Endothelial cell of umbilical vein (primary cell): ENCODE data around the gene PRAMEF1. TPM values are rescaled to one million over a fixed set of nuclear protein-coding genes. Genes with fewer than 3 reads are reported as not detected.

Experiments
- BruUV-seq: library from RNA; stranded (reverse); fragments of 400-500 nt; replicated peaks from 2 replicates; lab custom pipeline; 2021; lab: Mats Ljungman, UMichigan
- CTCF ChIA-PET: fragments of 300-600, 350-600 bp; sonication (Branson Sonifier 250); formaldehyde crosslinking; loops from one replicate; lab custom pipeline; 2021; ENCODE audit warnings: antibody characterized with exemption, inconsistent platforms; lab: Charles Lee
- POLR2A ChIA-PET: fragments of 300-600, 350-600 bp; sonication (Branson Sonifier 250); formaldehyde crosslinking; loops from one replicate; lab custom pipeline; 2021; ENCODE audit warnings: antibody characterized with exemption, inconsistent platforms; lab: Charles Lee
- DNase-seq: peaks from one replicate; pipeline ENCODE4 v3.0.0-alpha.2; 2011; ENCODE audit warnings: low read depth, low spot score
- FAIRE-seq: peaks from 2 replicates; lab custom pipeline; 2011; peaks lifted over from hg19 to GRCh38; lab: Jason Lieb, UNC
- H2AFZ ChIP-seq: 2 replicates; pipeline ENCODE4 v1.6.0; 2012; ENCODE audit warnings: low read depth, low read length, control low read depth, inconsistent platforms
- H3K27ac ChIP-seq: 2 replicates; pipeline ENCODE4 v1.5.1; 2011; ENCODE audit warnings: low read depth, mild to moderate bottlenecking, control low read depth, low read length, moderate library complexity; ENCODE audit not compliant: insufficient read depth
- H3K27me3 ChIP-seq, 2 experiments: 2 replicates each; pipeline versions ENCODE4 v1.6.0 to v1.6.1; 2011; ENCODE audit warnings: low read length in 2 of 2, mixed read lengths in 1 of 2; ENCODE audit not compliant: control insufficient read depth in 2 of 2, insufficient read depth in 2 of 2
- H3K36me3 ChIP-seq, 2 experiments: 2 replicates in 1 of 2; 3 replicates in 1 of 2; pipeline ENCODE4 v1.5.1; 2011; ENCODE audit warnings: low read length in 2 of 2, mild to moderate bottlenecking in 1 of 2, moderate library complexity in 1 of 2; ENCODE audit not compliant: control insufficient read depth in 2 of 2, insufficient read depth in 2 of 2; ENCODE audit errors: extremely low read depth in 1 of 2
- H3K4me1 ChIP-seq: 3 replicates; pipeline ENCODE4 v1.5.1; 2011; ENCODE audit warnings: mild to moderate bottlenecking, low read length; ENCODE audit not compliant: control insufficient read depth, insufficient read depth; ENCODE audit errors: extremely low read depth
- H3K4me2 ChIP-seq: 2 replicates; pipeline ENCODE4 v1.6.1; 2011; ENCODE audit warnings: low read length, control low read depth, mixed read lengths; ENCODE audit not compliant: insufficient read depth
- H3K4me3 ChIP-seq, 3 experiments: fragments of 200-600 bp in 1 of 3; sonication (generic), shearing (Covaris generic) in 1 of 3; replicated peaks in 1 of 3; 2 replicates each; pipeline ENCODE4 v1.5.1; 2011 to 2016; ENCODE audit warnings: control low read depth in 3 of 3, low read length in 3 of 3, mild to moderate bottlenecking in 2 of 3, inconsistent platforms in 1 of 3, low read depth in 1 of 3, moderate library complexity in 1 of 3; ENCODE audit not compliant: insufficient read depth in 1 of 3
- H3K79me2 ChIP-seq: 2 replicates; pipeline ENCODE4 v1.6.0; 2012; ENCODE audit warnings: low read length, inconsistent platforms; ENCODE audit not compliant: control insufficient read depth, insufficient read depth
- H3K9ac ChIP-seq: replicated peaks from 2 replicates; pipeline ENCODE3; 2011; ENCODE audit warnings: low read length, control low read depth; ENCODE audit not compliant: insufficient read depth; ENCODE audit errors: extremely low read depth
- H3K9me1 ChIP-seq: replicated peaks from 3 replicates; pipeline ENCODE4 v1.6.0; 2011; ENCODE audit warnings: mild to moderate bottlenecking, low read length; ENCODE audit not compliant: control insufficient read depth, insufficient read depth; ENCODE audit errors: extremely low read depth
- H3K9me3 ChIP-seq: replicated peaks from 2 replicates; pipeline ENCODE4 v1.5.1; 2012; ENCODE audit warnings: low read length, inconsistent platforms; ENCODE audit not compliant: control insufficient read depth, insufficient read depth
- H4K20me1 ChIP-seq: replicated peaks from 2 replicates; pipeline ENCODE3; 2011; ENCODE audit warnings: mild to moderate bottlenecking, low read length; ENCODE audit not compliant: control insufficient read depth, insufficient read depth; ENCODE audit errors: extremely low read depth
- EZH2 ChIP-seq: IDR thresholded peaks from 2 replicates; pipeline ENCODE4 v1.6.1; 2012; ENCODE audit warnings: borderline replicate concordance, low read depth, mild to moderate bottlenecking, moderate library complexity, low read length, inconsistent platforms; ENCODE audit not compliant: severe bottlenecking
- FOS ChIP-seq: IDR thresholded peaks from 2 replicates; pipeline ENCODE4 v1.6.1; 2011; ENCODE audit warnings: mild to moderate bottlenecking, low read length, moderate library complexity, borderline replicate concordance; ENCODE audit not compliant: insufficient read depth
- GATA2 ChIP-seq: IDR thresholded peaks from 2 replicates; pipeline ENCODE4 v1.7.0; 2011; ENCODE audit warnings: low read depth, mild to moderate bottlenecking, moderate library complexity, mixed read lengths, low read length; ENCODE audit not compliant: insufficient read length, insufficient read depth
- JUN ChIP-seq: IDR thresholded peaks from 2 replicates; pipeline ENCODE4 v1.6.1; 2011; ENCODE audit warnings: borderline replicate concordance, low read depth; ENCODE audit not compliant: insufficient read length, insufficient read depth
- MYC ChIP-seq: IDR thresholded peaks from one replicate; pipeline ENCODE4 v1.6.1; 2011; ENCODE audit warnings: mild to moderate bottlenecking, low read depth, low read length
- POLR2A ChIP-seq: IDR thresholded peaks from 2 replicates; pipeline ENCODE4 v1.6.1; 2012; ENCODE audit warnings: low read depth, mild to moderate bottlenecking, control low read depth, low read length
- POLR2AphosphoS5 ChIP-seq: IDR thresholded peaks from 2 replicates; pipeline ENCODE4 v1.6.1; 2012; ENCODE audit warnings: low read depth, mild to moderate bottlenecking, control low read depth, low read length, moderate library complexity; ENCODE audit not compliant: insufficient read depth
- dilution Hi-C: fragments of 300-500 bp; cut with MboI; formaldehyde crosslinking; loops from one replicate; pipeline ENCODE4 v1.15.0; 2019; ENCODE audit warnings: low sequenced_read_pairs; ENCODE audit not compliant: extremely low pct_ligation_motif_present
- intact Hi-C: fragments of 100-400 bp; cut with micrococcal nuclease; formaldehyde crosslinking; loops from one replicate; pipeline ENCODE4 v1.10.0; 2022
- polyA plus RNA-seq, 4 experiments: library from polyadenylated mRNA; depleted of rRNA in 3 of 4; stranded (reverse) in 3 of 4; unstranded in 1 of 4; fragments of >200 nt; gene quantifications; 2 replicates each; pipeline versions ENCODE4 v1.2.1 to v1.2.3, GENCODE V29; 2011 to 2012; ENCODE audit warnings: missing spikeins in 1 of 4
- total RNA-seq: library from RNA; stranded (reverse); gene quantifications from 2 replicates; pipeline ENCODE4 v1.2.3, GENCODE V29; 2021
- TF ChIP-seq, protein P1 (sequence below), 2 donors: IDR thresholded peaks; 1 replicate in 1 of 2; 2 replicates in 1 of 2; pipeline ENCODE4 v1.5.1; 2011; ENCODE audit warnings: low read length in 2 of 2, mild to moderate bottlenecking in 2 of 2, moderate library complexity in 2 of 2, control low read depth in 1 of 2, inconsistent platforms in 1 of 2, low read depth in 1 of 2; ENCODE audit not compliant: insufficient read depth in 1 of 2; ENCODE audit errors: extremely low read depth in 1 of 2
- TF ChIP-seq, protein P2 (sequence below): IDR thresholded peaks from 2 replicates; pipeline ENCODE4 v1.6.1; 2011; ENCODE audit not compliant: insufficient read depth, insufficient read length

Gene PRAMEF1
- total and polyA plus RNA-seq, 2 donors (not counting 3 experiments of a cell fraction or from before 2014, with no cell fraction given) = not detected

DNA sequence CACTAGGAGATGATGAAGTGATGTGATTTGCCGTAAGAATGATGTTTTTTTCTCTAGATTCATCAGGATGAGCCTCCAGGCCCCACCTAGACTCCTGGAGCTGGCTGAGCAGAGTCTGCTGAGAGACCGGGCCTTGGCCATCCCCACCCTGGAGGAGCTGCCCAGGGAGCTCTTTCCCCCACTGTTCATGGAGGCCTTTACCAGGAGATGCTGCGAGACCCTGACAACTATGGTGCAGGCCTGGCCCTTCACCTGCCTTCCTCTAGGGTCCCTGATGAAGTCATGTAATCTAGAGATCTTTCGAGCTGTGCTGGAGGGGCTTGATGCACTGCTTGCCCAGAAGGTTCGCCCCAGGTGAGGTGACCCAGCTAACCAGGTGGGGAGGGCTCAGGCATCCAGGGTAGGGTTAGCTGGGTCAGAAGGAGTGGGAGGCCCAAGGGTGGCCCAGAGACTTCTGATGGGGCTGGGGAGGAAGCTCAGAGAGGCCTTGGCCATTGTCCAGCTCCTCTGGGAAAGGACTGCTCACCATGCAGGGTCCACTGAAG is 16.3 kb upstream of the PRAMEF1 start:
- no peak for FAIRE-seq

DNA sequence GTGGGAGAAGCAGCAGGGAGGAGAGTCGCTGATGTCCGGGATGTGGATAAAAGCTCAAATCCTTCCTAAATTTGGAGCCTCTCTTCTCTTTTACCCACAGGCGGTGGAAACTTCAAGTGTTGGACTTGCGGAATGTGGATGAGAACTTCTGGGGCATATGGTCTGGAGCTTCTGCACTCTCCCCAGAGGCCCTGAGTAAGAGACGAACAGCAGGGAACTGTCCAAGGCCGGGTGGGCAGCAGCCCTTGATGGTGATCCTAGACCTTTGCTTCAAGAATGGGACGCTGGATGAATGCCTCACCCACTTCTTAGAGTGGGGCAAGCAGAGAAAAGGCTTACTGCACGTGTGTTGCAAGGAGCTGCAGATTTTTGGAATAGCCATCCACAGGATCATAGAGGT is 15.8 kb upstream of the PRAMEF1 start:
- H3K79me2 ChIP-seq = no peaks in the 10 kb centered on the region
- BruUV-seq = no TSS peak
- no peaks in the 10 kb centered on the region for H3K36me3 ChIP-seq
- dilution Hi-C loops = no loop called here
- TF ChIP-seq MYC = no peak
- no peak for TF ChIP-seq POLR2A
- TF ChIP-seq EZH2 = no peak
- no peak for TF ChIP-seq JUN
- TF ChIP-seq POLR2AphosphoS5 = no peak
- TF ChIP-seq, protein P1, sequence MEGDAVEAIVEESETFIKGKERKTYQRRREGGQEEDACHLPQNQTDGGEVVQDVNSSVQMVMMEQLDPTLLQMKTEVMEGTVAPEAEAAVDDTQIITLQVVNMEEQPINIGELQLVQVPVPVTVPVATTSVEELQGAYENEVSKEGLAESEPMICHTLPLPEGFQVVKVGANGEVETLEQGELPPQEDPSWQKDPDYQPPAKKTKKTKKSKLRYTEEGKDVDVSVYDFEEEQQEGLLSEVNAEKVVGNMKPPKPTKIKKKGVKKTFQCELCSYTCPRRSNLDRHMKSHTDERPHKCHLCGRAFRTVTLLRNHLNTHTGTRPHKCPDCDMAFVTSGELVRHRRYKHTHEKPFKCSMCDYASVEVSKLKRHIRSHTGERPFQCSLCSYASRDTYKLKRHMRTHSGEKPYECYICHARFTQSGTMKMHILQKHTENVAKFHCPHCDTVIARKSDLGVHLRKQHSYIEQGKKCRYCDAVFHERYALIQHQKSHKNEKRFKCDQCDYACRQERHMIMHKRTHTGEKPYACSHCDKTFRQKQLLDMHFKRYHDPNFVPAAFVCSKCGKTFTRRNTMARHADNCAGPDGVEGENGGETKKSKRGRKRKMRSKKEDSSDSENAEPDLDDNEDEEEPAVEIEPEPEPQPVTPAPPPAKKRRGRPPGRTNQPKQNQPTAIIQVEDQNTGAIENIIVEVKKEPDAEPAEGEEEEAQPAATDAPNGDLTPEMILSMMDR (IDR thresholded peaks at IDR 0.05; ENCODE audit: extremely low read depth in 1 of 2, insufficient read depth in 1 of 2, low read depth in 1 of 2, low read length in 2 of 2) = no peak
- no peak for TF ChIP-seq FOS
- no peak for TF ChIP-seq GATA2
- TF ChIP-seq, protein P2, sequence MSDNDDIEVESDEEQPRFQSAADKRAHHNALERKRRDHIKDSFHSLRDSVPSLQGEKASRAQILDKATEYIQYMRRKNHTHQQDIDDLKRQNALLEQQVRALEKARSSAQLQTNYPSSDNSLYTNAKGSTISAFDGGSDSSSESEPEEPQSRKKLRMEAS = no peak
- no peaks in the 10 kb centered on the region for H3K27me3 ChIP-seq
- H3K9ac ChIP-seq = no peak overlapping the region
- no peak overlapping the region for H3K4me3 ChIP-seq
- ChIA-PET CTCF (no interaction called here), POLR2A (no interaction called here)
- no peaks in the 10 kb centered on the region for H4K20me1 ChIP-seq
- no peak overlapping the region for H2AFZ ChIP-seq
- no peak overlapping the region for H3K4me2 ChIP-seq
- H3K4me1 ChIP-seq = no peaks in the 10 kb centered on the region
- DNase-seq (no peak), FAIRE-seq (no peak)
- H3K9me1 ChIP-seq = no peaks in the 10 kb centered on the region
- no peak overlapping the region for H3K27ac ChIP-seq
- H3K9me3 ChIP-seq = no peaks in the 10 kb centered on the region
- intact Hi-C loops = no loop called here

More for the DNA sequence above, 16.3 kb upstream of the PRAMEF1 start:
- no peak for DNase-seq
- TF ChIP-seq, protein P1 (IDR thresholded peaks at IDR 0.05; ENCODE audit: extremely low read depth in 1 of 2, insufficient read depth in 1 of 2, low read depth in 1 of 2, low read length in 2 of 2) = no peak
- no peaks in the 10 kb centered on the region for H3K27me3 ChIP-seq
- ChIA-PET CTCF (no interaction called here), POLR2A (no interaction called here)
- H2AFZ ChIP-seq = no peak overlapping the region
- no peaks in the 10 kb centered on the region for H4K20me1 ChIP-seq
- no peaks in the 10 kb centered on the region for H3K79me2 ChIP-seq
- H3K4me1 ChIP-seq = no peaks in the 10 kb centered on the region
- H3K4me2 ChIP-seq = no peak overlapping the region
- no TSS peak for BruUV-seq
- H3K9me3 ChIP-seq = no peaks in the 10 kb centered on the region
- no peaks in the 10 kb centered on the region for H3K9me1 ChIP-seq
- H3K36me3 ChIP-seq = no peaks in the 10 kb centered on the region
- no peak overlapping the region for H3K4me3 ChIP-seq
- dilution Hi-C loops (no loop called here), intact Hi-C loops (no loop called here)
- H3K9ac ChIP-seq = no peak overlapping the region
- no peak overlapping the region for H3K27ac ChIP-seq
